Measurements from ENCODE around the gene EFR3B.

The EFR3B gene

DNA sequence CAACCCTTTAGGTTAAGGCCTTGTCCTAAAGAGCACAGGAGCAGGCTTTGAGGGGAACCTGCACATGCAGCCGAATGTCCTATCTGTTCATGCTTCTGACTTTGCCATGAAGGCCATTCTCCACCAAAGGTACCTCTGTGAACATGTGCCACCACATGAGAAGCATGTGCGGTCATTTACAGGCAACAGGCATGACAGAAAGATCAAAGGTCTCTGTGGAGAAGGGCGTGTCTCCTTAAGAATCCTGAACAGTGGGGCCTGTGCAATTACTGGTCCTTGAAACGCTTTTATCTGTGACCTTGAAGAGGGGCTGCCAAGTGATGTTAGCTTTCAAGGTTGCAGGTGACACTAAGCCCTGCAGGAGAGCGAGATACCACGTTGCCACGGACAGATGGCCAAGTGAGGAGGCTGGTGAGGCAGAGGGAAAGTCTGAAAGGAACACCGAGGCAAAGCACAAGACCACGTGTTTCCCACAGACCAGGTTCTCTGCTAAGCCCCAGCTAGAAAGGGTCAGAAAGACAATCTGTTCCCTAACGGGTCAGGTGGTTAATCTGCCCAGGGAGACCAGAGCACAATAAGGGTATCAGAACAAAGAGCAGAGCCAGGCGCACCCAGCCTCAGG is 146.0 kb downstream of the EFR3B start:
- DNase-seq, result no peak
- Histone ChIP-seq H3K27me3 (no peaks in the 10 kb centered on the region), H3K36me3 (no peaks in the 10 kb centered on the region), H3K4me1 (no peaks in the 10 kb centered on the region), H3K9me3 (no peaks in the 10 kb centered on the region), H3K4me3 (ENCODE audit: low read depth, low read length) (no peak overlapping the region)
- TF ChIP-seq, protein P1, sequence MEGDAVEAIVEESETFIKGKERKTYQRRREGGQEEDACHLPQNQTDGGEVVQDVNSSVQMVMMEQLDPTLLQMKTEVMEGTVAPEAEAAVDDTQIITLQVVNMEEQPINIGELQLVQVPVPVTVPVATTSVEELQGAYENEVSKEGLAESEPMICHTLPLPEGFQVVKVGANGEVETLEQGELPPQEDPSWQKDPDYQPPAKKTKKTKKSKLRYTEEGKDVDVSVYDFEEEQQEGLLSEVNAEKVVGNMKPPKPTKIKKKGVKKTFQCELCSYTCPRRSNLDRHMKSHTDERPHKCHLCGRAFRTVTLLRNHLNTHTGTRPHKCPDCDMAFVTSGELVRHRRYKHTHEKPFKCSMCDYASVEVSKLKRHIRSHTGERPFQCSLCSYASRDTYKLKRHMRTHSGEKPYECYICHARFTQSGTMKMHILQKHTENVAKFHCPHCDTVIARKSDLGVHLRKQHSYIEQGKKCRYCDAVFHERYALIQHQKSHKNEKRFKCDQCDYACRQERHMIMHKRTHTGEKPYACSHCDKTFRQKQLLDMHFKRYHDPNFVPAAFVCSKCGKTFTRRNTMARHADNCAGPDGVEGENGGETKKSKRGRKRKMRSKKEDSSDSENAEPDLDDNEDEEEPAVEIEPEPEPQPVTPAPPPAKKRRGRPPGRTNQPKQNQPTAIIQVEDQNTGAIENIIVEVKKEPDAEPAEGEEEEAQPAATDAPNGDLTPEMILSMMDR (IDR thresholded peaks at IDR 0.05; ENCODE audit: low read depth, low read length), result no peak

DNA sequence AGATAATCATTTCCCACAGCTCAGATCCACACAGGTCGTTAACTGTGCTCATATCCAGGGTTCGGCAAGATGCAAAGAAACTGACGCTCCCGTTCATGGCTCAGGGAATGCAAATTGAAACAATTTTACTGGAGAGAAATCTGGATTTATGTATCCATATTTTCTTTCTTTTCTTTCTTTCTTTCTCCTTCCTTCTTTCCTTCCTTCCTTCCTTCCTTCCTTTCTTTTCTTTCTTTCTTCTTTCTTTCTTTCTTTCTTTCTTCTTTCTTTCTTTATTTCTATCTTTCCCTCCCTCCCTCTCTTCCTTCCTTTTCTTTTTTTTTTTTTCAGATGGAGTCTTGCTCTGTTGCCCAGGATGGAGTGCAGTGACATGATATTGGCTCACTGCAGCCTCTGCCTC is 146.5 kb downstream of the EFR3B start:
- Histone ChIP-seq H3K36me3 (no peaks in the 10 kb centered on the region), H3K4me1 (no peaks in the 10 kb centered on the region), H3K27me3 (no peaks in the 10 kb centered on the region), H3K9me3 (no peaks in the 10 kb centered on the region), H3K4me3 (ENCODE audit: low read depth, low read length) (no peak overlapping the region)
- TF ChIP-seq, protein P1 (IDR thresholded peaks at IDR 0.05; ENCODE audit: low read depth, low read length), result no peak
- no peak for DNase-seq

DNA sequence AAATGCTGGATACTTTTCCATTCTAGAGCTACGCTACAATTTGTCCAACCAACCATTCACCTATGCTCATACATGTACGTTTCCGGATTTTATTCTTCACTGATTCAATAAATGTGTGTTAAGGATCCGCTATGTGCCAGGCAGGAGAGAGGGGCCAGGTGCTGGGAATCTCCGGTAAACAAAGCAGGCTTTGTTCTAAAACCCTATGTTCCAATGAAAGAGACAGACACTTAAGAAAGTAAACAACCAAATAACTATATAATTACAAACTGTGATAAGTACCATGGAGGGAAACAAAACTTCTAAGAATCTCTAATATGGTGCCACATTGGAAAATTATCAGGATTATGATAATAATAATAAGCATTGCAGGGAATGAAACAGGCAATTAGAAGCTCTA is 148.7 kb downstream of the EFR3B start:
- H3K4me1 ChIP-seq, result no peaks in the 10 kb centered on the region
- H3K27me3 ChIP-seq, result no peaks in the 10 kb centered on the region
- no peaks in the 10 kb centered on the region for H3K36me3 ChIP-seq
- no peak overlapping the region for H3K4me3 ChIP-seq (ENCODE audit: low read depth, low read length)
- TF ChIP-seq, protein P1 (IDR thresholded peaks at IDR 0.05; ENCODE audit: low read depth, low read length), result no peak
- no peaks in the 10 kb centered on the region for H3K9me3 ChIP-seq
- DNase-seq, result no peak

DNA sequence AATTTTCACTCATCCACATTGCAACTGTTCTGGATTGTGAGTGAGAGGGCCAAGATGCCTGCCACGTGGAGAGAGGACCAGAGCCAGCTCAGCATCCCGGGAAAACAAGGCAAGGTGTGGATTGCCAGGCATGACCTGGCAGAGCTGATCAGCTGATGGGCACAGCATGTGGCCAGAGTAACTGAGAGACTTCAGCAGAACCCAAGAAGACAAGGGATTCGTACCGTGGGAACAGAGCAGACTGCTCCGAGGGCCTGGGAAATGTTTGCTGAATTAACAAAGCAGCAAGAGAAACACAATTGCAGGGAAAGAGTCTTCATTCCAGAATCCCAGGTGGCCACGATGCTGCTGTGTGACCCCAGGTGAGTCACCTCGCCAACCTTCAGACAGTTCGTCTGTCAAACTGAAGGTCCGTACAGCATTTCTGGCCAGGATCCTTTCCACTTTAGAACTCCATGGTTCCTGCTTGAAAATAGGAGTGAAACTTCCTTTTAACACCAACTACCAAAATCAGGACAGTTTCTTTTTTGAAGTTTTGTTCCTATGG is 152.8 kb downstream of the EFR3B start:
- Histone ChIP-seq H3K4me1 (no peaks in the 10 kb centered on the region), H3K4me3 (ENCODE audit: low read depth, low read length) (no peak overlapping the region), H3K27me3 (no peaks in the 10 kb centered on the region), H3K9me3 (no peaks in the 10 kb centered on the region), H3K36me3 (no peaks in the 10 kb centered on the region)
- DNase-seq, result no peak
- TF ChIP-seq, protein P1 (IDR thresholded peaks at IDR 0.05; ENCODE audit: low read depth, low read length), result no peak

DNA sequence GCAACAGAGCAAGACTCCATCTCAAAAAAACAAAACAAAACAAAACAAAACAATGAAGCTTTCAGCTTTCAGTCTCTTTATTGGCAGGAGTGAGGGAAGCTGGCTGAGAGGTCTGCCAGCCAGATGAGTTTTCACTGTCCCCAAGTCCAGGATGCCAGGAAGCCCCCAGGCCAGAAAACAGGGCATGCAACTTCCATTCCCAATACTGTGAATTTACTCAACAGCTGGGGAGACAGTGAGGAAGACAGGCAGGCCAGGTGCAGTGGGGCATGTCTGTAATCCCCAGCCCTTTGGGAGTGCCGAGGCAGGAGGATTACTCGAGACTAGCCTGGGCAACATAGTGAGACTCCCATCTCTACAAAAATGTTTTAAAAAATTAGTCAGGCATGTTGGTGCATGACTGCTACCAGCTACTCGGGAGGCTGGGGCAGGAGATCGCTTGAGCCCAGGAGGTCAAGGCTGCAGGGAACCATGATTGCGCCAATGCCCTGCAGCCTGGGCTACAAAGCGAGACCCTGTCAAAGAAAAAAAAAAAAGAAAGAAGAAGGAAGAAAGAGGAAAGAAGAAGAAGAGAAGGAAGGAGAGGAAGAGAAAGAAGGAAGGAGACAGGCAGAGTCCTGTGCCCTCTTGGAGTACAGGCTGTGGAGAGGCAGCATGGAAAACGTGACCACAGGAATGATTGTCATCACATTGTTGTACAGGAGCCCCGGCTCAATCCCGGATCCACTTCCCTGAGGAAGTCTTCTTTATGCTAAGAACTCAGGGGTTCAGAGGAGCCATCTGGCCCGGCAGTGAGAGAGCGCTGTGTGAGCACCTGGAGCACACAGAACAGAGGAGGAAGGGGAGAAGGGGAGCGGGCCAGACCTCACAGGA is 155.7 kb downstream of the EFR3B start:
- DNase-seq, result no peak
- TF ChIP-seq, protein P1 (IDR thresholded peaks at IDR 0.05; ENCODE audit: low read depth, low read length), result no peak
- Histone ChIP-seq H3K4me1 (no peaks in the 10 kb centered on the region), H3K9me3 (no peaks in the 10 kb centered on the region), H3K27me3 (no peaks in the 10 kb centered on the region), H3K4me3 (ENCODE audit: low read depth, low read length) (no peak overlapping the region), H3K36me3 (no peaks in the 10 kb centered on the region)

DNA sequence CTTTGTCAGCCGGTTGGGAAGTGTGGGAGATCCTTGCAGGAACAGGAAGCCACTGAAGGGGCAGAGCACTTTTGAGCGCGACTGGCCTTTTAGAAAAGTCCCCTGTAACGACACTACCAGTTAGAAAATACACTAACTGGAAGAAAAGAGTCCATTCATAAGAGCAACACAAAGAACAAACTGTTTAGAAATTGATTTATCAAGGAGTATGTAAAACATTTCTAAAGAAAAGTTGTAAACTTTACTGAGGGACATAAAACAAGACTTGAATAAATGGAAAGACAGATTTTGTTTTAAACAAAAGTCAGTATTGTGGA is 156.3 kb downstream of the EFR3B start:
- DNase-seq, result no peak
- Histone ChIP-seq H3K36me3 (no peaks in the 10 kb centered on the region), H3K9me3 (no peaks in the 10 kb centered on the region), H3K4me1 (no peaks in the 10 kb centered on the region), H3K4me3 (ENCODE audit: low read depth, low read length) (no peak overlapping the region), H3K27me3 (no peaks in the 10 kb centered on the region)
- TF ChIP-seq, protein P1 (IDR thresholded peaks at IDR 0.05; ENCODE audit: low read depth, low read length), result no peak
